Breast epithelium (tissue), 3 donors: ENCODE measurements around the gene KYAT1.

Experiments used
- CTCF ChIP-seq, 3 donors: fragments of 450-650 bp; IDR thresholded peaks; one replicate each; pipeline ENCODE4 v1.5.1; 2016 to 2017; ENCODE audit warnings: antibody characterized with exemption in 3 of 3, mild to moderate bottlenecking in 3 of 3, moderate library complexity in 3 of 3
- POLR2A ChIP-seq: fragments of 450-650 bp; IDR thresholded peaks from one replicate; pipeline ENCODE4 v1.6.1; 2016; ENCODE audit warnings: antibody characterized with exemption, mild to moderate bottlenecking, moderate library complexity

GRCh38 chr9:128887914-128888350 lies 6.2 kb upstream of the KYAT1 start:
- TF ChIP-seq CTCF (IDR thresholded peaks at IDR 0.05) (no peak), POLR2A (no peak)
